ENCODE measurements around the gene TMEM95. TPM values are rescaled to one million over a fixed set of nuclear protein-coding genes. Genes with fewer than 3 reads are reported as not detected.
A peak's percentile ranks its signal among the peaks of the same experiment; 100 is the strongest.

The TMEM95 gene
- total and polyA plus RNA-seq, 2 of the 8 experiments (the other 6 are each of a cell fraction or from before 2014, with no cell fraction given) = not detected

DNA sequence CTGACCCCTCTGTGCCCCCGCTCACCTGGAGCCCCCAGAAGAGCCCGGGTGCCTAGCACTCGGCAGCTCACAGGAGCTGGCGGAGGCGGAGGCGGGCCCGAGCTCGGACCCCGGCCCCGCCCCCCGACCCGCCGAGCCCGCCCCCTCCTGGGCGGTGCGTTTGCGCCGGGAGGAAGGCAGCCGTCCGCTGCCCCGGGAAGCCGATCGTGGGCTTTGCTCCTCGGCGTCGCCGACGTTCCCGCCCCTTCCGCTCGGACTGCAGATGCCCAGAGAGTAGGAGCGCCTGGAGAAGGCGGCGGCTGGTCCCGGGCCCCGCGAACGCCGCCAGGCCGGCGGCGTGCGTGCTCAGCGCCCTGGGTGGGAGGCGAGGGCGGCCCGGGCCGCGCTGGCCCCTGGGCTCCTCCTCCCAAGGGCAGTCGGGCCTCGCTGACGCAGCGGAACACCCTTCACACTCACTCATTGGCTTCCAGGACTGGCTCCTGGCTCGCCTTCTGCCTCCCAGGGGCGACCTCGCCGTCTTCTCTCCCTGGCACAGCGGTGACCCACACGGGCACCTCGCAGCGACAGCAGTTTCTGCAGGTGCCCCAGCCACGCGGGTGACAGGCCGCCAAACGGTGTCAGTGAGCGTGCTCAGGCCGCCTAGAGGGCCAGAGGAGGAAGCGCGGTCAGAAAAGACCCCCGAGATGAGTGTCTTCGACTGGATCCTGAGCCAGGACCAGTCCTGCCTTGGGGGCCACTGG, 39.7 kb downstream of the TMEM95 start, which contains the start of gene PLSCR3 (continued):
- no peak for TF ChIP-seq TCF12 (IDR thresholded peaks at IDR 0.05; ENCODE audit: low read depth, low read length)
- no peak for TF ChIP-seq FOSL1 (IDR thresholded peaks at IDR 0.05; ENCODE audit: insufficient read depth, low read depth, low read length)
- TF ChIP-seq GTF2F1 (IDR thresholded peaks at IDR 0.05; ENCODE audit: borderline replicate concordance, low read depth, low read length) = no peak
- TF ChIP-seq, protein P1, sequence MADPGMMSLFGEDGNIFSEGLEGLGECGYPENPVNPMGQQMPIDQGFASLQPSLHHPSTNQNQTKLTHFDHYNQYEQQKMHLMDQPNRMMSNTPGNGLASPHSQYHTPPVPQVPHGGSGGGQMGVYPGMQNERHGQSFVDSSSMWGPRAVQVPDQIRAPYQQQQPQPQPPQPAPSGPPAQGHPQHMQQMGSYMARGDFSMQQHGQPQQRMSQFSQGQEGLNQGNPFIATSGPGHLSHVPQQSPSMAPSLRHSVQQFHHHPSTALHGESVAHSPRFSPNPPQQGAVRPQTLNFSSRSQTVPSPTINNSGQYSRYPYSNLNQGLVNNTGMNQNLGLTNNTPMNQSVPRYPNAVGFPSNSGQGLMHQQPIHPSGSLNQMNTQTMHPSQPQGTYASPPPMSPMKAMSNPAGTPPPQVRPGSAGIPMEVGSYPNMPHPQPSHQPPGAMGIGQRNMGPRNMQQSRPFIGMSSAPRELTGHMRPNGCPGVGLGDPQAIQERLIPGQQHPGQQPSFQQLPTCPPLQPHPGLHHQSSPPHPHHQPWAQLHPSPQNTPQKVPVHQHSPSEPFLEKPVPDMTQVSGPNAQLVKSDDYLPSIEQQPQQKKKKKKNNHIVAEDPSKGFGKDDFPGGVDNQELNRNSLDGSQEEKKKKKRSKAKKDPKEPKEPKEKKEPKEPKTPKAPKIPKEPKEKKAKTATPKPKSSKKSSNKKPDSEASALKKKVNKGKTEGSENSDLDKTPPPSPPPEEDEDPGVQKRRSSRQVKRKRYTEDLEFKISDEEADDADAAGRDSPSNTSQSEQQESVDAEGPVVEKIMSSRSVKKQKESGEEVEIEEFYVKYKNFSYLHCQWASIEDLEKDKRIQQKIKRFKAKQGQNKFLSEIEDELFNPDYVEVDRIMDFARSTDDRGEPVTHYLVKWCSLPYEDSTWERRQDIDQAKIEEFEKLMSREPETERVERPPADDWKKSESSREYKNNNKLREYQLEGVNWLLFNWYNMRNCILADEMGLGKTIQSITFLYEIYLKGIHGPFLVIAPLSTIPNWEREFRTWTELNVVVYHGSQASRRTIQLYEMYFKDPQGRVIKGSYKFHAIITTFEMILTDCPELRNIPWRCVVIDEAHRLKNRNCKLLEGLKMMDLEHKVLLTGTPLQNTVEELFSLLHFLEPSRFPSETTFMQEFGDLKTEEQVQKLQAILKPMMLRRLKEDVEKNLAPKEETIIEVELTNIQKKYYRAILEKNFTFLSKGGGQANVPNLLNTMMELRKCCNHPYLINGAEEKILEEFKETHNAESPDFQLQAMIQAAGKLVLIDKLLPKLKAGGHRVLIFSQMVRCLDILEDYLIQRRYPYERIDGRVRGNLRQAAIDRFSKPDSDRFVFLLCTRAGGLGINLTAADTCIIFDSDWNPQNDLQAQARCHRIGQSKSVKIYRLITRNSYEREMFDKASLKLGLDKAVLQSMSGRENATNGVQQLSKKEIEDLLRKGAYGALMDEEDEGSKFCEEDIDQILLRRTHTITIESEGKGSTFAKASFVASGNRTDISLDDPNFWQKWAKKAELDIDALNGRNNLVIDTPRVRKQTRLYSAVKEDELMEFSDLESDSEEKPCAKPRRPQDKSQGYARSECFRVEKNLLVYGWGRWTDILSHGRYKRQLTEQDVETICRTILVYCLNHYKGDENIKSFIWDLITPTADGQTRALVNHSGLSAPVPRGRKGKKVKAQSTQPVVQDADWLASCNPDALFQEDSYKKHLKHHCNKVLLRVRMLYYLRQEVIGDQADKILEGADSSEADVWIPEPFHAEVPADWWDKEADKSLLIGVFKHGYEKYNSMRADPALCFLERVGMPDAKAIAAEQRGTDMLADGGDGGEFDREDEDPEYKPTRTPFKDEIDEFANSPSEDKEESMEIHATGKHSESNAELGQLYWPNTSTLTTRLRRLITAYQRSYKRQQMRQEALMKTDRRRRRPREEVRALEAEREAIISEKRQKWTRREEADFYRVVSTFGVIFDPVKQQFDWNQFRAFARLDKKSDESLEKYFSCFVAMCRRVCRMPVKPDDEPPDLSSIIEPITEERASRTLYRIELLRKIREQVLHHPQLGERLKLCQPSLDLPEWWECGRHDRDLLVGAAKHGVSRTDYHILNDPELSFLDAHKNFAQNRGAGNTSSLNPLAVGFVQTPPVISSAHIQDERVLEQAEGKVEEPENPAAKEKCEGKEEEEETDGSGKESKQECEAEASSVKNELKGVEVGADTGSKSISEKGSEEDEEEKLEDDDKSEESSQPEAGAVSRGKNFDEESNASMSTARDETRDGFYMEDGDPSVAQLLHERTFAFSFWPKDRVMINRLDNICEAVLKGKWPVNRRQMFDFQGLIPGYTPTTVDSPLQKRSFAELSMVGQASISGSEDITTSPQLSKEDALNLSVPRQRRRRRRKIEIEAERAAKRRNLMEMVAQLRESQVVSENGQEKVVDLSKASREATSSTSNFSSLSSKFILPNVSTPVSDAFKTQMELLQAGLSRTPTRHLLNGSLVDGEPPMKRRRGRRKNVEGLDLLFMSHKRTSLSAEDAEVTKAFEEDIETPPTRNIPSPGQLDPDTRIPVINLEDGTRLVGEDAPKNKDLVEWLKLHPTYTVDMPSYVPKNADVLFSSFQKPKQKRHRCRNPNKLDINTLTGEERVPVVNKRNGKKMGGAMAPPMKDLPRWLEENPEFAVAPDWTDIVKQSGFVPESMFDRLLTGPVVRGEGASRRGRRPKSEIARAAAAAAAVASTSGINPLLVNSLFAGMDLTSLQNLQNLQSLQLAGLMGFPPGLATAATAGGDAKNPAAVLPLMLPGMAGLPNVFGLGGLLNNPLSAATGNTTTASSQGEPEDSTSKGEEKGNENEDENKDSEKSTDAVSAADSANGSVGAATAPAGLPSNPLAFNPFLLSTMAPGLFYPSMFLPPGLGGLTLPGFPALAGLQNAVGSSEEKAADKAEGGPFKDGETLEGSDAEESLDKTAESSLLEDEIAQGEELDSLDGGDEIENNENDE (IDR thresholded peaks at IDR 0.05; ENCODE audit: insufficient replicate concordance, low read length) = no peak
- no peak for TF ChIP-seq EGR1 (IDR thresholded peaks at IDR 0.05; ENCODE audit: borderline replicate concordance, low read depth, low read length)
- TF ChIP-seq CREB1 (IDR thresholded peaks at IDR 0.05) = peak; percentile 49; the same call in 1 of the 2 replicates
- TF ChIP-seq CBX5 (IDR thresholded peaks at IDR 0.05; ENCODE audit: low read depth, low read length) = no peak
- TF ChIP-seq KDM5A (IDR thresholded peaks at IDR 0.05; ENCODE audit: low read length) = no peak
- no peak for TF ChIP-seq BACH1 (IDR thresholded peaks at IDR 0.05; ENCODE audit: low read length)
- no peak for TF ChIP-seq SIX5 (IDR thresholded peaks at IDR 0.05; ENCODE audit: low read depth, low read length)
- TF ChIP-seq SUZ12 (IDR thresholded peaks at IDR 0.05; ENCODE audit: low read length) = no peak
- no peak for TF ChIP-seq CBX8 (IDR thresholded peaks at IDR 0.05; ENCODE audit: borderline replicate concordance, low read depth, low read length)

Data from H1 (cell line).